ENCODE measurements around the gene PLPPR5. TPM values are rescaled to one million over a fixed set of nuclear protein-coding genes. Genes with fewer than 3 reads are reported as not detected.
A peak's percentile ranks its signal among the peaks of the same experiment; 100 is the strongest.

Gene PLPPR5
- total RNA-seq, 1 donor from 2014 or later = not detected

DNA sequence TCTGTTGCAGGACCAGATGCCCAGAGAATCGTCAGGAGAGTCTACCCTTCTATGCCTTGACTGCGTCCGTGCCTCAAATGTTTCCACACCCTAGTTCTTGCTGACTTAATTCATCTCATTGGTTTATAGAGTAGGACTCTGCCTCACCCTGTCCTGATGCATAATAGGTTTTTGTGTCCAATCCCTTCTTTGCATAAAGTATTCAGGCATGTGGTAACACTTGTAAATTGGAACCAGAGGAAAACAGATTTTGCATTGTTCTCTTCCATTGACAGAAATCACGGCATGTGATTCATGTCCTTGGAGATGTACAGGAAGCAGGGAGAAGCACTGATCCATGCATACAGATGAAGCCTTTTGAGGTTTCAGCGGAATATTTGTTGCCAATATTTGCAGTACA is 29.5 kb downstream of the PLPPR5 start:
- DNase-seq (ENCODE audit: low spot score) = no peak
- ATAC-seq = no peak

DNA sequence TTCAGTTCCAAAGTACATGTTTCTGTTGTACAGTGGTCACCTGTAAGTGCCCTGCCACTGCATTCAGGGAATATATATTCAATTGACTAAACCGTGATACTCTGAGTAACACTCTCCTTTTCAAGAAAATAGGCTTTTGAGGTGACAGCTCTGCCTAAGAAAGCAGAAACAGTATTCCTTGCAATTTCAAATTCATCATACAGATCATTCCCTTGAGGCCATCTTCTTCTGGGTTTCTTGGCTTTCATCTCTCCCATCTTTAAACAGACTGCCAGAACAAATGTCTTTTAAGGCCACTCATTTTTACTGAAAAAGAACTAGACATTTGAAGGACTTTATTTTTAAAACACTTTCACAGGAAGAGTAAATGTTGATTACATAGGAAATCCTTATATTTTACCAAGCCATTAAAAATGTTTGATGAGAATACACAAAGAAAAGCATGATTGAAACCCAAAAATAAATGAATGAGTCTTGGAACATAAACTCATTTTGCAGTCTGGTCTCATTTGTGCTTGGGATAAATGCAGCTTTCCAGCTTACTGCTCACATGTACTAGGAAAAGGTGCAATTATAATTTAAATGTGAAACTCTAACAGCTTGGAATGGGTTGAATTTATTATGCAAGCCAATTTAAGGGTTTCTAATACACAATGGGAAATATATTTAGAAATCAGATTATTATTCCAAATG is 34.7 kb downstream of the PLPPR5 start:
- ATAC-seq = no peak
- DNase-seq (ENCODE audit: low spot score) = no peak

DNA sequence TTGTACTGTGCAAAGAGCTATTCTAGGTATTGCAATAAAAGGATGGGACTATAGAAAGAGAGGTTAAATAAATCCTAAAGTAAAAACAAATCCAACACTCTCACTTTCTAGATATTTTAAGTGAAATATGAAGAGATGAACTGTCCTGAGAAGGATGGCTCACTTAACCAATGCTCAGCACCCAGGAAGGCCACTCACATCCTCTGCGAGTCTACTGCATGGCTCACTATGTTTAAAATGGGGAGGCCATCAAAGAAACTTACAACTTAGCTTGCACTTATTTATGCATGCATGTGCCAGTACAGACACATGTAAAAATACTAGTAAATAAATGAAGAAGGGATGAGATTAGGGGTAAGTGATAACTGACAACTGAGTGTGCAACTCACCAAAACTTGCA is 37.5 kb downstream of the PLPPR5 start:
- DNase-seq (ENCODE audit: low spot score) (no peak), ATAC-seq (no peak)

DNA sequence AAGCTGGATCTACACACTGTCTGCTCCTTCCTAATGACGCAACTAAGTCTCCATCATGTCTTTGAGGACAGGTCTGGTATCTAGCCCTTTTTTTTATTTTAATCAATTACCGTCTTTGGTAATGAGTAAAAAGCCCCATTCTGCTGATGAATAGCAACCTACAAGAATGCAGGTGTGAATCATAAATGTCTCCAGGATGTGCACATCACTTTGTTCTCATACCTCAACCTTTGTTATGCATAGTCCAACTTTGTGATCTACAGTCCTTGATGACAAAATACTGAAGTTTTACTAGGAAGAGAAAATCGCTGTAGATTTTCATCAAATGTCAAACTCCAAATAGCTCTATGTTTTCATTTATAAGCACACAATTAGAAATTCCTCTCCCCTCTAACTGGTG is 39.3 kb downstream of the PLPPR5 start:
- ATAC-seq (no peak), DNase-seq (ENCODE audit: low spot score) (no peak)

DNA sequence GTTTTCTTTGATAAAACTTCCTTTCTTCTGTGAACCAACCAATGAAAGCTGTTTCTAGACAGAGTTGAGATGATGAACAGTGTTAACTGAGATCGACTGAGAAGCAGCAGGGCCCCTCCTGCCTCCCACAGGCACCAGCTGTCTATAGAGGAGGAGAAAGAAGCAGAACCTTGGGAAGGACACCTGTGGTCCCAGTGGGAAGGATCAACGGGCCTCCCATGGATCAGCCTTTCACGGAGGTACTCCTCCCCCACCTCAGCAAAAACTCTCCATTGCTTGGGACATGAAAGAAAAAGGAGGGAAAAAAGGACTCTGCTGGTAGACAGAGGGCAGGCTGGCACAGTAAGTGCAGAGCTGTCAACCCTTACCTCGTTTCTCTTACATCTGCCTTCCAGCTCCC is 40.5 kb downstream of the PLPPR5 start:
- no peak for ATAC-seq

DNA sequence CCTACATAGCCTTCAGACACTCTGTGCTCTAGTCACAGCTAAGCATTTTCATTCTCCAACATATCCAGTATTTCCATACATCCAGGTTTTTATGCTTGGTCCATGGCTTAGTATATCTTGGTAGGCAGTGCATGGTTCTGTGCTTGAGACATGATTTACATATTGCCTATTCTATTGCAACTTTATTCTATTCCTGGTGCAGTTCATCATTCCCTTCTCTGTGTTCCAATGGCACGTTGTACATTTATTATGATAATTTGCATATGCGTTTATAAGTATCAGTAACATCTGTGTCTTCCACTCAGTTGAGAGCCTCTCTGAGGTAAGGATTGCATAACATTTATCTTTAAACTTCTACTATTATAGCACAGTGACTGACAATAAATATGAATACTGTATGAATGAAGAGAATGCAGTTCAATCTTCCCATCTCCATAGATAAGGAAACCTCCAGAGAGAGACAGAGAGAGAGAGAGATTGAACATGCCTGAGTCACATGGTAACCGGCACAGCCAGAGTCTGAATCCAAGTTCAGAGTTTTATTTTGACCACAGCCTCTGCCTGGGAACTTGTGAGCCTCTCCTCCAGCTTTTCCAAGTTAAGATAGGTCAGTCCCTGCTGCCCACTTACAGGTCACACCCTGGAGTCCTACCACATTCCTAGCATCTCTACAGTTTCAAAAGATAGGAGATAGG is 41.5 kb downstream of the PLPPR5 start:
- ATAC-seq (no peak), DNase-seq (ENCODE audit: low spot score) (no peak)

More for the DNA sequence above, 40.5 kb downstream of the PLPPR5 start:
- DNase-seq (ENCODE audit: low spot score) = no peak

DNA sequence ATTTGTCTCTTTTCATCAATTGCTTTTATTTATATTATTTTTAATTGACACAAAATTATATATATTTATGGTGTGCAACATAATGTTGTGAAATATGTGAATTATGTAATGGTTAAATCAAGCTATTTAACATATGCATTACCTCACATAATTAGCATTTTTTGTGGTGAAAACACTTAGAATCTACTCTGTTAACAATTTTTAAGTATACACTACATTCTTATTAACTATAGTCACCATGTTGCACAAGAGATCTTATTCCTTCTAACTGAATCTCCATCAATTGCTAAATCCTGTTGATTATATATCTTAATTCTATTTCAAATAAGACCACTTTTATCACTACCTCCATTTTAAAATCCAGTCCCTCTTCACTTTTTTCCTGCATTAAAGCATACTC is 42.5 kb downstream of the PLPPR5 start:
- DNase-seq (ENCODE audit: low spot score) (no peak), ATAC-seq (no peak)

DNA sequence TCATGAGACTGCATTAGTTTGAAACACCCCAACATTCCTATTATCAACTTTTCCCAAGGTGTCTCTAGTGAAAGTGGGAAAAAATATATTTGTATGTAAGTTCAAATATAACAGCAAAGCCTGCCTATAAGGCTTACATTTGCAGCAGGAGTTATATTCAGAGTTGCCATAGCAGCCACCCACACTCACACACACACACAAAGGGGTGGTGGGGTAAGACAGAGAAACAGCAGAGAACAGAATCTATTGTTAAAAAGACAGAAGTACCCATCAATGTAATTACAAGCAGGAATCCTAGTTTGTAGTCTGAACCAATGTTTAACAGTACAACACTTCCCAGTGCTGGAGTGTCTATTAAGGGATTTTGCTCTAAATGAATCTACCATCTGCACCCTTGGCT is 55.0 kb downstream of the PLPPR5 start:
- ATAC-seq (no peak), DNase-seq (ENCODE audit: low spot score) (no peak)

DNA sequence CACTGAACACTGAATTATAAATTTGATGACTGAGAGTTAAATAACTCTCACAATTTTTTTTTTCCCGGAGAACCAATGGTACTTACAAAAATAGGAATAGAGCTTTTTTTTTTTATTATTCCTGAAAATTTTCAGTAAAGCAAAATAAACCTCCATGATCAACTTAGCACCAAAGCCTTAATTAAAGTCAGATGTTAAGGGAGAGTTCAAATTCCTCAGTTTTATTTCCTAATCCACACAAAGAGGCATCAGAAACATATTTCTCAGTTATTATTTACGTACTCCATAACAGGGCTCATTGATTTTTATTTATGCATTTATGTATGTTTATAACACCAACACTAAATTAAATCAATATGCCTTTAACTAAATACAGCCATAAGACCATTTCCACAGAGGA is 55.5 kb downstream of the PLPPR5 start:
- DNase-seq (ENCODE audit: low spot score) (no peak), ATAC-seq (no peak)

DNA sequence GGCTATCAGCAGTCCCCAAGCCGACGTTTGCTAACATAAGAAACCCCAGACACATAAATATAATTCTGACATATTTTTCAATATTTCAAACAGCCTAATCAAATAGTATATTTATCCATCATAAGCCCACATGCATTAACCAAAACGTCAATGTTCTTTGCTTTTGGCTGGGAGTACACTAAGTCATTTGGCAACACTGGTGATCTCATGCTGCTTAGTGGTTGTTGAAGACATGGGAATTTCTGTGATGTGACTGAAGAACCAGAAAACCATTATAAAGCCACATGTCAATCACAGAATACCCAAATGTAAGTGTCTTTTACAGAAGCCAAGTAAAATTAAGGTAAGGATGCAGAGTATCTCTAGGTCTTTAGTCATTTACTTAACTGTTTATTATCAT is 57.6 kb downstream of the PLPPR5 start:
- DNase-seq (ENCODE audit: low spot score) (no peak), ATAC-seq (no peak)

DNA sequence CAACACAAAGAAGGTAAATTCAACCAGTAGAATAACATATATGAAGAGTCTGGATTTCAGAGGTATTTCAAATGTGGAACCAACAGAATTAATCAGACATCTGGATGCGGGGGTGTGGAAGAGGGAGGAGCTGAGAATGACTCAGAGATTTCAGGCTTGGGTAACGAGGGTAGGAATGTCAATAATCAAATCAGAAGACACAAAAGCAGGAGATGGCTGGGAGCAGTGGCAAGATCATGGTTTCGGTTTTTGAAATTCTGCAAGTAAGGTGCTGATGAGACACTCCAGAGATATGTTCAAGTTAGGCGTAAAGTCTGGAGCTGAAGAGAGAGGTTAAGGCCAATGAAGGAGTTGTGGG is 64.0 kb downstream of the PLPPR5 start:
- no peak for DNase-seq (ENCODE audit: low spot score)
- ATAC-seq = no peak

DNA sequence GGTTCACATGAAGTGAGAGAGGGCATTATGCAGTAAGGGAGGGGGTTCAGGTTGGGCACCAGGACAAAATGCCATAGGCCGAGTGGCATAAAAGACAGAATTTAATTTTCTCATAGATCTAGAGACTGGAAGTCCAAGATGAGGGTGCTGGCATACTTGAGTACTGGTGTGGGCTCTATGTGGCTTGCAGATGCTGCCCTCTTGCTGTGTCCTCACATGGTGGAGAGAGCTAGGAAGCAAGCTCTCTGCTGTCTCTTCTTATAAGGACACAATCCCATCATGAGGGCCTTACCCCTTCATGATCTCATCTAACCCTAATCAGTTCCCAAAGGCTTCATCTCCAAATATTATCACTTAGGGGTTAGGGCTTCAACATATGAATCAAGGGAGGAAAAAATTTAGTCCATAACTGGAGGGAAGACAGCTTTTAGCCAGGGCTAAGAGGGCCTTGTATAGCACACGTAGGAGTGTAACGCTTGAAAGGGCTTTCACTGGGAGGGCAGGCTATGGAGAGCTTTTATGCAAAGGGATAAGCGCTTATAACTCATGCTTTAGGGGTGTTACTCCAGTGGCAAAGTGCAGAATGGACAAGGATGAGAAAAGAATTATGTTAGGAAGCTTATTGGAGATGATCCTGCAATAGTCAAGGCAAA is 64.5 kb downstream of the PLPPR5 start:
- no peak for DNase-seq (ENCODE audit: low spot score)
- no peak for ATAC-seq

DNA sequence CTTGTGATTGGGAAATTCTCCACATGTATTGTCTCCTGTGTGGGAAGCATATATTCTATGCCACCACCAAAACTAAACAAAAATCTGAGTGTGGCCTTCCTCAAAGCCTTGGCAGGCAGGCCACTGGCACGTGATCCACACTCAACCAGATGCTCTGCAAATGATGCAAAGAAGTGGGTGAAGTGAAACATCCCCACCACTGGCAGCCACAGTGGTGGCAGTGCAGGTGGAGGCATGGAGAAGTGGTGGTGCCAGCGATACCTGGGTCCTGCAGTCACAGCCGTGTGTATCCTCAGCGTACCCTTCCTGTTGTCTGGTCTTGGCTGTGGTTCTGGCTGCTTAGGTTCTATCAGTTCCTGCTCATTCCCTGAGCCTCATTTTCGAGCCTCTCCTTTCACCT is 65.2 kb downstream of the PLPPR5 start:
- no peak for ATAC-seq
- DNase-seq (ENCODE audit: low spot score) = no peak

DNA sequence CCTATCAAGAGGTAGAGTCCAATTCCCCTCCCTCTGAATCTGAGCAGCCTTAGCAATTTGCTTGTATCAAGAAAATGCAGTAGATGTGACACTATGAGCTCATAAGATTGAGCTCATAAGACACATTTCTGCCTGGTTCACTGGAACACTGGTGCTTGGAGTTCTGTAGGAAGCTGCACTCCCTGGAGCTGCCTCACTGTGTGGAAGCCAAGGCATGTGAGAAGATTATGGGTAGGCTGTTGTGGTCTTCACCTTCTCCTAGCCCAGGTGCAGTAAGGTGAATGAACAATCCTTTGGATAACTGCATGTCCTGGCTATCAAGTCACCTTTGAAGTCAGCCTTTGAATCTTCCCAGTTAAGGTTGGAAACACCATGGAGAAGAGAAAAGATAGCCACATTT is 67.3 kb downstream of the PLPPR5 start:
- no peak for DNase-seq (ENCODE audit: low spot score)
- ATAC-seq = no peak

DNA sequence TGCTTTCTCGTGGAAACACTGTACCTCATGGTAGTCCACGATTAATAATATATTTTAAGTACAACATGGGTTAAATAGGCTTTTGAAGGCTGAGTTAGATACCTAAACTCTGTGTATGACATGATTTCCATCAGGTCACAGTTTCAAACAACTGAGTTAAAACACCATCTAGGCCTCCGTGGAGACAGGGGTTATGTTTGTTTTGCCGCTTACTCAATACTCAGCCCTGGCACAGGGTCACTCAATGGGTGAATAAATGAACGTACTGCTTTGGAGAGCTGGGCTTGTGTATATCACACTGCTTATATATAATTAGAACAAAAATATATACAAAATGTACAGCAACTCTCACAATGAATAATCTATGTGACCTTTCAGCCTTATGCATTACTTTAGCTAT is 72.5 kb downstream of the PLPPR5 start:
- ATAC-seq (peak; percentile 98), DNase-seq (ENCODE audit: low spot score) (peak; percentile 57)

DNA sequence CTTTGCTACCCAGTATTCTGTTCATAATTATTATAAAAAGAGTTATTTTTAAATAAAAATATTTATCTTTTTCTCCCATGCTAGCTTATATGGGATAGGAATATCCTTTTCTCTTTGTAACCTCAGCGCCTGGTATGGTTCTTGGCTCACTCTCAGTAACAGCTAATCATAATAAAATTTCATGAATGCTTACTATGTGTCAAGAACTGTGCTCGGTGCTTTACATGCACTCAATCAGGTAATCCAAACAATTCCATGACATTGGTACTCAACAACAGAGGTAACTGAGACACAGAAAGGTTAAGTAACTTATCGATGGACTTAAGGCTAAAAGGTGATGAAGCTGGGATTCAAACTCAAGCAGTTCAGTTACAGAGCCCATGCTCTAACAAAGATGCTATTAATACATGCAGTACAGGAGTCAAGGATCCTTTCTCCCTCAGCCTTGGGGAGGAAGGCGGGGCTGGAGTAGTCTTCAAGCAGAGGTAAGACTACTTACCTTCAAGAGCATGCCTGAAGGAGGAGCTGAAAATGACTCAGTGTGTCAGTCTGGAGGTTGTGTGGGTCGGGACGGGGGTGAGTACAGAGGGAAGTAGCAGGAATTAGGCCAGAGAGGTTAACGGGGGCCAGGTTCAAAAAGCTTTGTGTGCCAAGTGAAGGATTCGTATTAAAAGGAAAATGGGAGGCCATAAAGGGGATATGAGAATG is 73.4 kb downstream of the PLPPR5 start:
- DNase-seq (ENCODE audit: low spot score) (no peak), ATAC-seq (no peak)

DNA sequence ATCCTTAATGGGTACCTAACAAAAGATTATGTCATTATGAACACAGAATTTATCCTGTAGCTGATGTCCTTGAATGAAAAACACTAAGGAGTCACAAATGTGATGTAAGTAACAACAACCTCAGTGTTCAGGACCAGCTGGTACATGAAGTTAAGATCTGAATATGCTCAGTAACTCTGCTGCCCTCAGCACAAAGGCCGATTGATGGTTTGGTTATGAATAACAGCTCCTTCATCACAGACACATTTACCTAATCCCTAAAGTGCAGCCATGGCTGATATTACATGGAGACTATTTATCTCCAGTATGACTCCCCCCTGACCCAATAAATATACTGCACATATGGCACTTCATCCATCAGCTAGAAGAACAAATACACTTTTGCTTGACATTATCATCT is 75.2 kb downstream of the PLPPR5 start:
- ATAC-seq = no peak

DNA sequence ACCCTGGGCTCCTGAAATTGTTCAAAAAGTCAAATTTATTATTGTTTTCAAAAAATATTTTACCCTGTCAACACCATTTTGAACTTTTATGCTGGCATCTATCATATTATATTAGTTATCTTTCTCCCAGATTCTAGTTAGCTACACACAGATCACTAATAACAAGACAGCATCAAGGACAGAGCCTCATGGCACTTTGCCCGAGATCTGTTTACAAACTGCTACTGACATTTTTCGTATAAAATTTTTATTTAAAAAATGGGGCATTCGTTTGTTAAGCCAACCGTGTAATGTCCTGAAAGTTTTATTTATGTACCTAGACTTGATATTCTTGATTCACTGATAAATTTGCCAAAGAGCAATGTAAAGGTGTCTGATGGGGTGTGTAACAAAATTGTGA is 78.1 kb downstream of the PLPPR5 start:
- DNase-seq (ENCODE audit: low spot score) = no peak

More for the DNA sequence above, 75.2 kb downstream of the PLPPR5 start:
- no peak for DNase-seq (ENCODE audit: low spot score)

DNA sequence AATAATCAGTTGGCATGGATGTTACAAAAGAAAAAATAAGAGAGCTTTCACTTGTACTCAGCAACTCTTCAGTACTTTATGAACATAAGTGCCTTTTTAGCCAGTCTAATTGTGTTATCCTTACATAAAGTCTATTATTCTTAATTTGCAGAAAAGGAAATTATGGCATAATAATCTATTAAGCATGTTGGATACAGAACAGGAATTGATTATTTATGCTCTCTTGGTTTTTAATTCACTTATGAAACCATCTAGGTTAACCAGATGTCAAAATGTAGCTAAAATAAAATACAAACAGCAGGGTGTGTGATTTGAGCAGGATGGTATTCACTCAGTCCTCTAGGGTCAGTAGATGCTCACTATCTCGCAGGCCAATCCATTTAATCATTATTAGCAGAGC is 79.7 kb downstream of the PLPPR5 start:
- ATAC-seq (no peak), DNase-seq (ENCODE audit: low spot score) (no peak)

More for the DNA sequence above, 78.1 kb downstream of the PLPPR5 start:
- ATAC-seq = no peak

DNA sequence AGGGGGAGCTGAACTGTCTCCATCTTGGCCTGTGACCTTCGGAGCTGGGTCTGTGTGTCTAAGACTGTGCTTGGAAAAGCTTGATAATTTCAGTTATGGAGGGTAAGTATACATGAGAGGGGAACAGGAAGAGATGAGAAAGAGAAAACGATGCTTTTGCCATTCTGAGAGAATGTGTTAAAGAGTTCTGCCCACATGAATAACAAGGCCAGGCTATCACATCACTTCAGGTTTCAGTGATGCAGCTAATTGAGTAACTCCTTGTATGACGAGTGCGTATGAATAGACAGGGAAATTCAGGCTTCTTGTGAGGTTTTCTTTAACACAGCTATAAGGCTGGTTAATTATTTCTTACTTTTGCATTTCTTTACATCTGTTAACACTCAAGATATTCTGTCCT is 81.0 kb downstream of the PLPPR5 start:
- ATAC-seq = no peak
- no peak for DNase-seq (ENCODE audit: low spot score)

DNA sequence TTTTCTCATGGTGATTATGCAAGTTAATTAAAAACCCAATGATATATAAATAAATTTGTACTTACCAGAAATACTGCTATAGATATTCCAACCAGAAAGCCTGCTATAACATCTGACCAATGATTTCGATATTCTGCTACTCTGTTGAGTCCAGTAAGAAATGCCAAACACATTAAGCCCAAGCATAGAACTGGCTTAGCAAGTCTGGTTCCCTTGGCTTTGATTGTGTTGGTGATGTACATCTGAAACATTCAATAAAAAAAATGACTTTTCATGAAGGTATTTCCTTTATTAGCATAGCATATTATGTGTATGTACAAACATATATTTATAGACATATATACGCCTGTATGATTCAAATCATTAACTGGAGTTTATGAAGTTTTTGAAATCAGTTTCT is 82.8 kb downstream of the PLPPR5 start:
- ATAC-seq = no peak
- DNase-seq (ENCODE audit: low spot score) = no peak
